Activated CD4-positive, alpha-beta T cell treated with anti-CD3 and anti-CD28 coated beads, Interleukin-2, Interleukin-6, amounts not matched to agents 100 ng/mL and 50 ng/mL, durations not matched to agents 16 hours and 8 hours (primary cell): ENCODE results near the gene USP32.

Source experiments
- DNase-seq: peaks from one replicate; pipeline ENCODE4 v3.0.0-alpha.2; 2020

USP32 gene

DNA sequence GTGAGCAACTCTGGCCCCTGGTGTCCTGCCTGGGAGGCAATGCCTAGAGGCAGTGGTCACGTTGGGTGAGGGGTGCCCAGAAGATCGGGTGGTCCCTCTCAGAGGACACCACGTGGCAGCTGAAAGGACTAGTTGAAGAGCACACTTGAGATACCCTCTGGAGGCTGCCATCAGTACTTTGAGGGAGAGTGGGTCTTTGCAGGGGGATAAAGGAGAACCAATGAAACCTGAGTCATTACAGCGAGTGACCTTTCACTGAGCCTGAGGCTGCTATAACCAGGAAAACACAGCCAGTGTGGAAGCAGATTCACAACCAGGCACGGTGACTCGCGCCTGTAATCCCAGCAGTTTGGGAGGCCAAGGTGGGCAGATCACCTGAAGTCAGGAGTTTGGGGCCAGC lies 223.3 kb downstream of the USP32 start:
- DNase-seq: no peak

DNA sequence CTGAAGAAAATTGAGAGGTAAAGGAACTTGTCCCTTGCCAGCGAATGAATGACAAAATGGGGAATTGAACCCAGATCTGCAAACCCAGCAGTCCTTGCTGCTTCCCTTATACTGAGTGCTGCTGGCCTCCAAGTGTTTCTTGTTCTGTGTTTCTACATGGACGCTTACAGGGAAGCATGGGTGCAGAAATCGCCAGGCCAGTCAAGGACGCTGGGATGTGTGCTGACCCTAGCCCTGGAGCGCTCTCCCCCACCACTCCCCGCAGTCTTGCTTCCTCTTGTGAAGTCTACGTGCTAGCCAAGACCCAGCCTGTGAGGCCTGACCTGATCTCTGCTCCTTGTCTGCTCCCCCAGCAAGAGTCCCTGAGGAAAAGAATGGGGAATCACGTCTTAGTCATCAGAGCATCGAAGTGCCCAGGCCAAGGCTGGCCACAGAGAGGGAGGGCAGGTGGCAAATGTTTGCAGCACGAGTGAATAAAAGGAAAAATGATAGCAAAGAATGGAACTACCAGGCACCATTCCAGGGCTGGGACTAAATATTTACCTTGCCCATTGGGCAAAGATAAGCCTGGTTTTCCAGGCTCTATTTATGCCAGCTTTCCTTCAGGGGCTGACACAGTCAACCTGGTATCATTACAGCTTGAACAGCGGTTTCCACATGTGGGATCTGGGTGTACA lies 224.7 kb downstream of the USP32 start:
- DNase-seq: no peak

DNA sequence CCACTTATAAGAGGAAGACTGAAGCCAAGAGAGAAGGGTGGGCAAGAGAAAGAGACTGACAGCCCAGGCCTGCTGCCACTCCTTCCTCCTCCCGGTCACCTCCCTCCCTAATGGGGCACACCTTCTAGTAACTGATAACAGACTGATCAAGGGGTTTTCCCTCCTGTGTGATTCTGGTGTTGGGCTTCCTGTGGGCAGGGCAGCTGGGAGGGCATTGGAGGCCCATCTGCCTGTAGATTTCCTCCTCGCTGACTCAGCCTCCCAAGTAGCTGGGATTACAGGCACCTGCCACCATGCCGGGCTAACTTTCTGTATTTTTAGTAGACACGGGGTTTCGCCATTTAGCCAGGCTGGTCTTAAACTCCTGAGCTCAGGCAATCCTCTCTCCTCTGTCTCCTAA lies 226.0 kb downstream of the USP32 start:
- DNase-seq: peak; percentile 69

DNA sequence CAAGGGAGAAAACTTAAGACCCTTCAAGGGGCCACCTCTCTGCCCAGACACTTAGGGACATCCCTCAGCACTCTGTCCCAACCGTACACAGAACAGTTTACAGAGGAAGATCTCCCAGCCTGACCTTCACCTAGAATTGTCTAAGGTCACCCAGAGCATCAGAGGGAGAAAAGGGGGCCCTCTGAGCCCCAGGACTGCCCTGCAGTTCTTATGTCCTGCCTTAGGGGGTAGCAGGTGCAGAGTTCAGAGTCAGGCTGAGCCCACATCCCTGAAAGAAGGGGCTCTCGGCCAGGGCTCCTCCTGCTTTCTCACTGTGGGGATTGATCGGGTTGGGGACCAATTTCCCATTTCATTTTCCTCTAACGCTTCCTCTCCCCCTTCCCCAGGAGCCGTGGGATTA lies 226.7 kb downstream of the USP32 start:
- DNase-seq: no peak

DNA sequence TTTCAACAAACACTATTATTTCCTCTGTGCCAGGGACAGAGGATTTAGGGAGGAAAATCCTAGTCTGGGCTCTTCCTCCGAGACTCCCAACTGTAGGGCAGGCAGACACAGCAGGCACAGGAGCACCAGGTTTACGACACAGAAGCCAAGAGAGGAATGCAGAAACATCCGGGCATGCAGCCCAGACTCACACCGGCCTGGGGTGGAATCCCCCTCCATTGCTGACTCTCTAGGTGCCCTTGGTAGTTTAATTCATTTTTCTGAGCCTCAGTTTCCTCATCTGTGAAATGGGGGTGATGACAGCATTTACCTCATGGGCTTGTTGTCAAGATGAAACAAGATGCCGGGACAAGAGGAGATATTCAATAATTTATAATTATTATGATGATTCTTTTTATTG lies 227.2 kb downstream of the USP32 start:
- no peak for DNase-seq

DNA sequence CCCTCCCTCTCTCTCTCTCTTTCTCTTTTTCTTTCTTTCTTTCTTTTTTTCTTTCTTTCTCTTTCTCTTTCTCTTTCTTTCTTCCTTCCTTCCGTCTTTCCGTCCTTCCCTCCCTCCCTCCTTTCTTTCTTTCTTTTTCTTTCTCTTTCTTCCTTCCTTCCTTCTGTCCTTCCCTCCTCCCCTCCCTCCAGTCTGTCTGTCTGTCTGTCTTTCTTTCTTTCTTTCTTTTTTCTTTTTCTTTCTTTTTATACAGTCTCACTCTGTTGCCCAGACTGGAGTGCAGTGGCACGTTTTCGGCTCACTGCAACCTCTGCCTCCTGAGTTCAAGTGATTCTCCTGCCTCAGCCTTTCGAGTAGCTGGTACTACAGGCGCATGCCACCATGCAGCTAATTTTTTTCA lies 227.8 kb downstream of the USP32 start:
- DNase-seq: no peak

DNA sequence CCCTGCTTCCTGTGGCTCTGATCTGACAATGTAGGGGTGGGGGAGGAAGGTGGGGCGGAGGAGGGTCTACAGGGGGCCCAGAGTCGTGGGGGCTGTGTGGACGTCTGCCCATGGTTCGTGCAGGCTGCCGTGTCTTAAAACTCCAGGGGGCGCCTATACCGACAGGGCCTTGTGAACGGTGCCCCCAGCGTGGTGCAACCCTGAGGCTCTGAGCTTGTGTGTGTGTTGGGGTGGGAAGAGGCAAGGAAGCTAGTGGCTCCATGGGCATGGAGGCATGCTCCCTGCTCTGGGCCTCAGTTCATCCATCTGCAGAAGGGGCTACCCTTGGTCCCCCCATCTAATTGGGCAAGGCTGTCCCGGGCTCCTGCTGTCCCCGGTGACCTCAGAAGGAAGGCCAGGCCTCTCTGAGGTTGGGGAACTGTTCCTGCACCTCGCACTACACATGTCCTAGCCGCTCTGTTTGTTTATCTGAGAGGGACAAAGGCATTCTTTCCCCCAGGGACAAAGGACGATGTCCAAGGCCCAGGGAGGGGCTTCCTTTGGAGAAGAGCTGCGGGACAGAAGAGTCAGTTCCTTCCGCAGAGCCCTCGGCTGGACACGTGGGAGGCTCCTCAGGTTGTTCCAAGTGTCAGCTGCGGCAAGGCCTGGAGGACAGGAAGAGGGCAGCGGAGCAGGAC lies 228.7 kb downstream of the USP32 start:
- no peak for DNase-seq

DNA sequence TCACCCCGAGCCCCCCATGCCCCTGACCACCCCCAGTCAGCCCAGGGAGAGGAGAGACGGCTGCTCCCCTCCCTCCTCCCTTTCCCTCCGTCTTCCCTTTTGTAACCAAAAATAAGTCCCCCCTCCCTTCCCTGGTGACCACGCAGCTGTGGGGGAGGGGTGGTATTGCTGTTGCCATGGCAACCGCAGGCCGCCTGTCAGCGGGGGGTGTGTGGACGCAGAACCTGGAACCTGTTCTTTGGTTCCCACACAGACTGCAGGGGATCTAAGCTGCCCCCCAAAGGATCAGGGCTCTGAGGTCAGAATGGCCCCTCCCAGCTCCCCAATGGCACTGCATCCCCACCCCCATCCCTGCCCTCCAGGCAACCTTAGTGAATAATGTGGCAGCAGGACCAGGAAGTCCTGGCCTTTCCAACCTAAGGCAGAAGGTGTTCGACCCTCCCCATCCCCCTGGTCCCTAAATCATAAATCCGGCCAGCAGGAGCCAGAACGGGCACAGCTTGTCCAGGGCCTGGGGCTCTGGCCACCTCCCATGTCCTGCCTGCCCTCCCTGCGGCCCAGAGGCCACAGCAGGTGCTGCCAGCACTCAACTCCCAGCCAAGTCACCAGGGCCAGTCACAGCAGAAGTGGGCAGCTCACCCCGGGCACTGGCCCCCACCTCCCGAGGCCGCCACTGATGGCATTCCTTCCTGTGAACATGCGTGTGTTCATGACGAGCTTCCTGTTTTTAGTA lies 230.2 kb downstream of the USP32 start:
- DNase-seq: no peak

DNA sequence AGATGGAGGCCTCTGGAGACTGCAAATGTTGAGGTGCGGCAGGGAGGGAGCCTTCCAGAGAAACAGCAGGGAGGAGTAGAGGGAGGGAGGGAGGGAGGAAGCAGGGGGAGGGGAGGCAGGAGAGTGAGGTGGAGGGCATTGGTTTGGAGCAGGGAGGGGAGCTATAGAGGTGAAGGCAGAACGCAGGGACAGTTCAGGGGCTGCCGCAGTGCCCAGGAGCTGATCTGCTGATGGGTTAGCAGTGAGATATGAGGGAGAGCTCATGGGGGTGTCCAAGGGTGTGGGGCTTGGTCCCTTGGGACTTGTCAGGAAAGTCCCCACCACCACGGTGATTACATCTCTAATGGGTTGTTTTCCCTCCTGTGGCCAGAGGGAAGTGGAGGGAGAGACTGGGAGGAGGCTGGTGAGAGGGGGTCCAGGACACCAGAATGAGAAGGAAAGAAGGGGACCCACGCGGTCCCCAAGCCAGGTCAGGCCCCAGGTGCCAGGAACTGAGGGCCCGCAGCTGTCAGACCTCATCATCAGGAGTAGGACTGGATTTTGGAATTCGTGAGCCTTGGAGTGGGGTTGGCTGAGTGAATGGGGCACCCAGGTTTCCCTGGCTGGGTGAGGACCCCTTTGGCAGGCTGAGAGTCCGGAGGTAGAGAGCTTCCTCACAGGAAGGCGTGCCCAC lies 231.0 kb downstream of the USP32 start:
- DNase-seq: no peak

DNA sequence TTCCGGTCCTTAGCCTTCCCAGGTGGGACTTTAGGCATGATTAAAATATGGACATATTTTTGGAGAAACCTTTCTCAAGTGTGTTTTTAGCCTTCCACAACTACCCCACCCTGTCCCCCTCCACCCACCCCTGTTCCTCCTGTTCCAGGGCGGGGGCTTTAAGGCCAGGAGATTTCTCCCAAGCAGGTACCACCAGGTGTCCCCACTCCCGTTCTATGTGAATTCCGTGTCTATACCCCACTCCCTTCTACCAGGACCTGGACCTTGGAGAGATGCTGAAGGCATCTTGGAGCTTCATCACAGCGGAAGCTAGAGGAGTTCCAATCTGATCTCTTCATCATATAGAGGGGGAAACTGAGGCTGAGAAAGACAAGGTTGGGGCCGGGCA lies 232.5 kb downstream of the USP32 start:
- DNase-seq: no peak

DNA sequence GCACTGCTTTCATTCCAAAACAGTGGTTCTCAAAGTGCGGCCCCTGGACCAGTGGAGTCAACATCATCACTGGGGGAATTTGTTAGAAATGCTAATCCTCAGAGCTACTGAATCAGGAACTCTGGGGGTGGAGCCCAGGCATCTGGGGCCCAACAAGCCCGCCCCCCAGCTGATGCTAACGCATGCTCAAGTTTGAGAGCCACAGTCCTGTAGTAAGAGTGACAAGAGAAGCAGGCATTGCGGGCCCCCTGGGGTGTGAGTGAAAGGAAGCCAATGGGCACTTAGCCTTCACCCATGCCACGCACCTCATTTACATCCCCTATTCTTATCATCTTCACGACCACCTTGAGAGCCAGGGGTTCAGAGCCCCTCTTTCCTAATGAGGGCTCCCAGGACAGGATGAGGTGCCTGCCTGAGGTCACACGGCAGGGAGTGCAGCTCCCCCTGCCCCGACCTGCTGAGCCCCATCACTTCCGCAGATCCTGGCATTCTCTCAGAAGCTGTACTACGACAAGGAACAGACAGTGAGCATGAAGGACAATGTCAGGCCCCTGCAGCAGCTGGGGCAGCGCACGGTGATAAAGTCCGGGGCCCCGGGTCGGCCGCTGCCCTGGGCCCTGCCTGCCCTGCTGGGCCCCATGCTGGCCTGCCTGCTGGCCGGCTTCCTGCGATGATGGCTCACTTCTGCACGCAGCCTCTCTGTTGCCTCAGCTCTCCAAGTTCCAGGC lies 233.0 kb downstream of the USP32 start:
- DNase-seq: no peak

DNA sequence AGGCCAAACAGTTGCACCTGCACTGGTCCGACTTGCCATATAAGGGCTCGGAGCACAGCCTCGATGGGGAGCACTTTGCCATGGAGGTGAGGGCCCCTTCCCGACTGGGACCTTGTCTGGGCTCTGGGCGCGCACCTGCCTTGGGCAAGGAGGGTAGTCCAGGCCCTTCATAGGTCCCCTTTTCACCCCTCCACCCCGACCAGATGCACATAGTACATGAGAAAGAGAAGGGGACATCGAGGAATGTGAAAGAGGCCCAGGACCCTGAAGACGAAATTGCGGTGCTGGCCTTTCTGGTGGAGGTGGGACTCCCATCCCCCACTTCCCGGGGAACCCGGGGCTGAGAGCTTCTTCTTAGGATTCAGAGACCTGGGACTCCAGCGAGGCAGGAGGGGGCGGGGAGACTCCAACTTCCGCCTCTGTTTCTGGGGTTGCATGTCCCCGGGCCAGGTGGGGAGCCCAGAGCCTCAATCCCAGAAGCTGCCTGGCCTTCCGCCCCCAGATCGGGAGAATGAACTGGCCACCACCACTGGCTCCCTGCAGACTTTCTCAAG lies 234.4 kb downstream of the USP32 start:
- DNase-seq: no peak

DNA sequence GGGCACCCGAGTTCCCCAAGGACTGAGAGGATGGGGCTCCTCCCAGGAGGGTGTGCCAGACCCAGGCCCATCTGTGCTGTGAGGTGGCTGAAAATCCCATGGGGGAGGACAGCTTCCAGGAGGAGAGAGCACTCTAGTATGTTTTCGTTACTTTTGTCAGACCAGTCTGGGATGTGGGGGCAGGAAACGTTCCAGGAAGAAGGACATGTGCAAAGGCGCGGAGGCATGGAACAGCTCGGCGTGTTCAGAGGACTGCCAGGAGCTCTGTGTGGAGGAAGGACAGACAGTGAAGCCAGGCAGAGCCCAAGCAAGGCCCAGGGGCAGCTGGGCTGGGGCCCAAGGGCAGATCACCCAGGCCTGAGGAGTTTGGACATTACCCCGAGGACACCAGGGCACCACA lies 235.2 kb downstream of the USP32 start:
- no peak for DNase-seq

DNA sequence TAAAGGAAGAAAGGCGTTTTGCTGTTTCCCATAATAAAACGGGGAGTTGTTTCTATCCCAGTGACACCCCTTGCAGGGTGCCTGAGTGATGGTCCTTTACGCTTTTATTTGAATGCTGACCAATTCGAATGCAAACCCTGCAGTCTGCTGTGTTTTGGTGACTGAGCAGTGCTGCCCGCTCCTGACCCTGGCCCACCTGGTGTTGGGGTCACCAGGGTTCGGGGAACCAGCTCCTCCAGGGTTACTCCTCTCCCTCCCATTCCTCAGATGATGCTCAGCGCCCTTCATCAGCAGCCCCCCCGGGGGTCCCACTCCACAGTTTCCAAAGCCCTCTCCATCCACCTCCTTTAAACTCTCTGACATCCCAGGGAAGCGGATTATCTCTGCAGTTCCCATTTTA lies 236.1 kb downstream of the USP32 start:
- no peak for DNase-seq

DNA sequence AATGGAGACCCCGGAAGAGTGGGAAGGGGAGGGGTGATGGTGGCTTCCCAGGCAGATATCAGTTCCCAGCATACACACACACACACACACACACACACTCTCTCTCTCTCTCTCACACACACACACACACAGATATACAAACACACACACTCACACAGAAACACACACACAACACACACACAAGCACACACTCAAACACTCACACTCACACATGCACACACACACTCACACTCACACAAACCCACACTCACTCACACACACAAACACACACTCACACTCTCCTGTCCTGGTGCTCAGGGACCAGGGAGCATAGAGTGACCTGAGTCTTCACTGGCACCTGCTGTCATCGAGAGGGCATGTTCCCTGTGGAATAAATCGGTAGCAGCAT lies 236.5 kb downstream of the USP32 start:
- no peak for DNase-seq

DNA sequence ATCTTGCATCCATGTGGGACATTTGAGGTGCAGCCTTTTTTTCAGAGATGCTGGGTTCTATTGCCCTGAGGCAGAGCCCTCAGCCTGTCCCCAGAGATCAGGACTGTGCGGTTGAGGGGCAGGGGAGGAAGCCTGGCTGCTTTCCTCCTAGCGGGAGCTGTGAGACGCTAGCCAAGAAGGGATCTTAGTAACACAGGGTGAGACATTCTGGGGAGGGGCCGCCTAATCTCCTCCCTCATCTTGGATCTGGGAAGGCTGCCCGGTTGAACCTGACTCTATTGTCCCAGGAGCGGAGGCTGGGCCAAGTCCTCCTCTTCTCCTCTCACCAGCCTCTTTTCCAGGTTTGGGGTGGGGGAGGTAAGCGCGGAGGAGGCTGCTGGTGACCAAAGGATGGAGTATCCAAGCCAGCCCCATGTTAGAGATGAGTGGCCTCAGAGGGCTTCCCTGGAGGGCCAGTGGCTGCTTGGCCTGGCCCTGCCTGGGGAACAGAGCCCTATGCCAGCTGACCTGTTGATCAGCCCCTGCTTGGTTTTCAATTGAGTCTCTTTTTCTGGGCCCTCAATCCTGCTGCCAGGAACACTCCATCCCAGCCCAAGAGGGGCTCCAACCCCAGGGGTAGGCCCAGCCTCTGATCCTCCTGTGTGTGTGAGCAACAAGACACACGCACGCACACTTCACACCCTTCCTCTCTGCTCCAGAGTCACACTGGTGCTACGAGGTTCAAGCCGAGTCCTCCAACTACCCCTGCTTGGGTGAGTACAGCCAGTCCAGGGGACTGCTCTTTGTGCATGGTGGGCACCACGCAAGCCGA lies 237.1 kb downstream of the USP32 start:
- no peak for DNase-seq

DNA sequence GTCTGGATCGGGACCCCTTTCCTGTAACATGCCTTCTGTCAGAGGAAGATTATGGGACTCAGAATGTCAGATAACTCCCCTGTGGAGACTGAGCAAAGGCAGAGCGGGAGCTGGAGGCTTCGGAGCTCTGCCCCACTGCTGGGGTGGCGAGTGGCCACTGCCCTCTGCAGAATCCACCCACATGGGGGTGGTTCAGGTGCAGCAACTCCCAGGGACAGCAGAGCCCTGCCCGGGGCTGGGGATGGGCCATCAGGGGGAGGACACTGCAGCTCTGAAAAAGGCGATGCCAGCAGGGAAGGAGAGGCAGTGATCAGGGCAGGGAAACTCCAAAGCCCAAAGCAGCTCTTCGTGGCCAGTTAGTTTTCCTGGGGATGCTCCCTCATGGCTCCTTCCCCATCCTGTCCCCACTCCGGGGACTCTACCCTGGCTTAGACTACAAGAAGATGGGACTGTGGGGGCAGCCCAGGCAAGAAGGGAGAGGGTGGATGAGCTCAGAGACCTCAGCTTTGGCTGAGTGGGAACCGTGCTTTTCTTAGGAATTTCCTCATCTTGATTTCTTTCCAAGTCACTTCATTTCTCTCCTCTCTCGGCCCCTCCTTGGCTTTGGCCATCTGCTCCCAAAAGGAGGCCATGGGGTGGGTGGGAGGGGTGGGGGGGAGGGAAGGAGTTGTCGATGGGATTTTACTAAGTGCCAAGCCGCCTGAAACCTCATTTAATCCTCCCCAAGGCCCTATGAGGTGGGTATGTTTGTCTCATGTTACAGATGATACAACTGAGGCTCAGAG lies 238.1 kb downstream of the USP32 start:
- no peak for DNase-seq

DNA sequence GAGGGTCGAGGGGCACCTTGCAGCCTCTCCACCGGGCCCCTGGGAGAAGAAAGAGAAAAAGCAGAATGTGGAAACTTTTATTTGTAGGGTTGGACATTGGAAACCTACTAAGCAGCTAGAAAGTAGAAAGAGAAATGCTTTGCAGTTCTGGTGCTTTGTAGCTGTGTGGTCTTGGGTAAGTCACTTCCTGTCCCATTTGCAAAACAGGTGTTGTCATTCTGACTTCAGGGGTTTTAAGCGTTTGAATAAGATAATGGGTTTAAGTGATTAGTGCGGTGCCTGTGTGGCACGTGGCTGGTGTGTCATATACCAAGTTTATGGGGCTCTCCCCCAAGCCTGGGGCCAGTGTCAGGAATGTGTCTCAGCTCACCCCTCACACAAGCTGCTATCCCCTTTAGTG lies 240.6 kb downstream of the USP32 start:
- peak; percentile 28 for DNase-seq

DNA sequence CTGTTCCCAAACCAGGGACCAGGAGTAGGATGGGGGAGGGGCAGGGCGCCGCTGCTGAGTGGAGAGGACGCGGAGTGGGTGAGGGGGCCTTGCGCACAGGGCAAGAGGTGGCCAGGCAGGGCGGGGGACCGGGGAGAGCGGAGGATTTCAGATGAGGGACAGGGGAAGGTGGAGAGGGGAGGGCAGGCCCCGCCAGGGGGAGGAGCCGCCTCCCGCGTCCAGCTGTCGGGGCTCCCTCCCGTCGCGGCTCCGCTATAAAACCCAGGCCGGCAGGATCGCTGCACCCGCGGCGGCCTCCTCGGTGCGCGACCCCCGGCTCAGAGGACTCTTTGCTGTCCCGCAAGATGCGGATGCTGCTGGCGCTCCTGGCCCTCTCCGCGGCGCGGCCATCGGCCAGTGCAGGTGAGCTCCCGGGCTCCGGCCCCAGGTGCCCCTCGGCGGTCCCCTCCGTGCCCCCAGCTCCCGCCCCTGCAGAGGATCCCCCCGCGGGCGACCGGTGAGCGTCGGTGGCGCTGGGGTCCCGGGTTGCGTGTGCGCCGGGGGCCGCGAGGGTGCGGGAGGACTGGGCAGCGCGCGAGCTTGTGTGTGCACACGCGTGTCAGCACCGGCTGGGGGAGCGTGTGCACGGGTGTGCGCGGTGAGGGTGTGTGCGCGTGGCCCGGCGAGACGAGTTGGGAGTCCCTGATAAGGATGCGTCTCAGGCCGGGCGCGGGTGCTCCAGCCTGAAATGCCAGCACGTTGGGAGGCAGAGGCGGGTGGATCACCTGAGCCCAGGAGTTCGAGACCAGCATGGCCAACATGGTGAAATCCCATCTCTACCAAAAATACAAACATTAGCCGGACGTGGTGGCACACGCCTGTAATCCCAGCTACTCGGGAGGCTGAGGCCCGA lies 242.0 kb downstream of the USP32 start, which contains the start of gene CA4:
TSS of gene CA4 (plus strand) at position 283 of the 892 bp plus-strand sequence. CDS start at position 345, 62 bp downstream.
- no peak for DNase-seq

DNA sequence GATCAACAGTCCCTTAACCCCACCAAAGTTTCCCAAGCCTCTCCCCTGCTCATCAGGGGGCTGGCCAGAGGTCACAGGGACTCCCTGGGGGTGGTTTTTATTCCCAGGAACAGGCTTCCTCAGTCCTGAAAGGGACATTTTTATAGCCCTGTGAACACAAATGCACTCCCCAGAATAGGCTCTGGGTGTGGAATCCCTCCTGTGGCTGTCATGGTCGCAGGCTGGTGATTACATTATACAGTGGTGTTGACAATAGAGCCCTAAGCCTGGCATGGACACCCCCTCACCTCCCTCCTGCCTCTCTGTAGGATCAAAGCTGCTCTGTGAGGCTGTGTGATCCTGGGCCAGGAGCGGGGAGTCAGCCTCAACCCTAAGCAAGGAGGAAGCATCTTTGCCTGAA lies 243.6 kb downstream of the USP32 start:
- no peak for DNase-seq
